Stimulated activated naive CD8-positive, alpha-beta T cell treated with anti-CD3 and anti-CD28 coated beads, Interleukin-15, Interleukin-2, amounts not matched to agents 100 U/mL and 50 U/mL, for 24 hours (primary cell): ENCODE measurements around the gene BCCIP.
A peak's percentile ranks its signal among the peaks of the same experiment; 100 is the strongest.

Experiments used
- ATAC-seq: fragments of 150-1000 bp; cut with Tn5 transposase; one replicate; pipeline ENCODE4 v1.10.0; 2021
- DNase-seq: peaks from one replicate; pipeline ENCODE4 v3.0.0; 2021

BCCIP gene

DNA sequence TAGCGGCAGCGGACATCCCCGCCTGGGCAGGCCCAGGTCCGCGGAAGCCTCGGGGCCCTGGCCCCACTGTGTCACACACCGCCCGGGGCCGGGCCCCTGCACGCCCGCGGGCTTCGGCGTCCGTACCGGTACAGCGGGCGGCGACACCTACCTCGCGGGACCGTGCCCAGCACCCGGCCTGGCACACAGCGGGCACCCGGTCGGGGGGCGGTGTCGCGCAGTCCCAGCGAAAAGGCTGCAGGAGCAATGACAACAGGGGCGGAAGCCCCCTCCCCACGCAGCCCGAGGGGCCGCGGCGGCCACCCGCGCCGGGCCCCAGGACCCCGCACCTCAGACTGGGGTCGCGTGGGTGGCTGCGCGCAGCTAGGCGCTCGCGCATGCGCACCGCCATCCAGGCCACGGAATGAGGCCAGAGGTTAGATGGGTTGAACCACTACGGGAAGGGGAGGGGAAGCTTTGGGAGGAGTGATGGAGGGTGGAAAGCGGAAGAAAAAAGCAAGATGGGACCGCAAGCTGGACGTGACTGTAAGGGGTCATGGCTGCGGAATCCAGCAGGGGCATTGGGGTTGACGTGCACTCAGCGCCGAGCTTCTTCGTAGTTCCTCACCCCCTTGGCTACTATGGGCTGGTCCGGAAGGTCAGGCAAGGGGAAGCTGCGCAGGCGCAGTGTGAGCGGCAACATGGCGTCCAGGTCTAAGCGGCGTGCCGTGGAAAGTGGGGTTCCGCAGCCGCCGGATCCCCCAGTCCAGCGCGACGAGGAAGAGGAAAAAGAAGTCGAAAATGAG is at the start of gene BCCIP, which contains the start of gene UROS:
Gene BCCIP (plus strand): TSS at position 669 of the 785 bp plus-strand sequence. CDS start 12 bp downstream, at position 681.
Gene UROS (minus strand): TSS at position 381 of the 785 bp plus-strand sequence. CDS start 6,759 bp downstream, outside the sequence.
- peak; percentile 80 for ATAC-seq
- peak; percentile 91 for DNase-seq

DNA sequence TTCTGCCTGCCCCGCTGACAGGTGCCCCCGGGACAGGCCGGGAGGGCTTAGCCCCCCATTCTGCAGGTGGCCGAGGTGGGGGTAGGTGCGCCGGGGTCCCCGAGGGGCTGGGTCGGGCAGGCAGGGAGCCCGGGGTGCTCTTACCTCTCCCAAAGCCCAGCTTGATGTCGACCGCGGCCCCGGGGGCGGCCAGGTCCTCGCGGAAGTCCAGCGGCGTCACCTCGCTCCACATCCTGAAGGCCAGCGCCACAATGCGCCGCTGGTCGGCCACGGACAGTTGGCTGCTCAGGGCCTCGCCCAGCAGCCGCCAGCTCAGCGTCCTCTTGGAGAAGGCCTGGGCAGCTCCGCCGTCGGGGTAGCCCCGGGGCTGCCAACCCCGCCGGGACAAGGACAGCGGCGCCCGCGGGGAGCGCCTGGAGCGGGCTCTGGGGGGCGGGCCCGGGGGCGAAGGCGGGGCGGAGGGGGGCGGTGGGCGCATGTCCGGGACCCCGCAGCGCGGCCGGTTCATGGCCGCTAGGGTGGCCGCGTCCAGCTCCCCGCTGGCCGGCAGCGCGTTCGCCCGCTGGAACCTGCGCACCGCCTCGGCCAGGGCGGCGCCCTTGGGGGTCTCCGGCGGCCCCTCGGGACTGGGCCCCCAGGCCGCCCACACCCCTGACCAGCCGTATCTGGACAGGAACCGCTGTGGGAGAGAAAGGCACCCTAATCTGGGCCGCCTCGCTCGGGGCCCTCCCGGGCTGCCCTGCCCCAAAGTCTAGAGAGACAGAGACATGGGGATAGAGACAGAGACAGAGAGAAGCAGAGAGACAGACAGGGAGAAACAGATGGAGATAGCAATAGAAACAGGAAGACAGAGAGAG is 49.4 kb upstream of the BCCIP start:
- no peak for ATAC-seq

DNA sequence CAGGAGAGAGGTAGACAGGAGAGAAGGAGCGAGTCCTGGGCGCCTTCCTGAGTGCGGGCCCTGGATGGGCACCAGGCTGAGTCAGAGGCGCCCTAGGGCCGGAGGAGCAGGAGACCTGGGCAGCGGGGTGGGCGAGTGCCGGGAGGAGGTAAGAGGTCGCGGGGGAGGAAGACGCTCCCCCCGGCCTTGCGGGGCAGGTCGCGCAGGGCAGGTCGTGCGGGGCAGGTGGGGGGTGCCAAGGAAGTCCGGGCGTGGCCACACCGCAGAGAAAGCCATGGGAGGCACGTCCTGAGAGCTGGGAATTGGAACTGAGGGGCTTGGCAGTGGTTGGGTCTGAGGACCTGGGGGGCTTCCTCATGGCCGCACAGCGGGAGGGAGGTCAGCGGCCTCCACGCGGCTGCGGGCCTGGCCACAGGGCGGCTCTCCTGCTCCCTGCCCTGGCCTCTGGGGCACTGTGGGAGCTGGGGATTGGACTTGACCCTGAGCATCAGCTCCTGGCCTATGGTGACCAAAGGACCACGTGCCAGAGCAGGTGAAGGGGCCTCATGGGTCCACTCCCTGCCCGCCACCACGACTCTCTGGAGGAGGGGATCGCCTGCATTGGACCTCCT is 48.7 kb upstream of the BCCIP start:
- ATAC-seq (no peak), DNase-seq (no peak)

More for the DNA sequence above, 49.4 kb upstream of the BCCIP start:
- DNase-seq, result no peak

DNA sequence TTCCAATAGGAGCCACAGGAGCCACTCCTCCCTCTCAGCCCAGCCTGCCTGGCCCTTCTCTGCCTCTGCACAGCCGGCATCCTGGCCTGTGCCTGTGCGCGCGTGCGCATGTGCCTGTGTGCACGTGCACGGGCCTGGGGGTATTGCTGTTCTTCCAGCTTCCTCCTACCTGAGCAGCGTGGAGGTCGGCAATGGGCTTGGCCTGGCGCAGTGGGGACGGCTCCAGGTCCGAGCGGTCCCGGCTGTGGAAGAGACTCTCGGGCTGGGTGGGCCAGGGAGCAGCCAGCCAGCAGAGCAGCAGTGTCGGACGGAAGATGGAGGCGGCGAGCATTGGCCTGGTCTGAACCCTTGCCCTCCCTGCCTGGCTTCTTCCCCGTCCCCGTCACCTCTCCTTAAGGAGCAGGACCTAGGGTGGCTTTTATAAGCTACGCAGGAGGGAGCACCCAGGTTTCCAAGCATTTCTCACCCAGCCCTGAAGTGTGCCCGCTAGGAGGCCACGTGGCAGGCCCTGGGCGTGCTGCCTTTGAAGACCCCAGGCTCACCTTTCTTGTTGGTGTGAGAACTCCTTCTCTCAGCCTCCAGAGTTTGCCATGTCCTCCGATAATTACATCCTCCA is 47.7 kb upstream of the BCCIP start, which contains the start of gene MMP21:
Gene MMP21 (minus strand): TSS at position 331 of the 616 bp plus-strand sequence. CDS start 0 bp downstream, at position 331.
- DNase-seq, result no peak
- ATAC-seq, result no peak

DNA sequence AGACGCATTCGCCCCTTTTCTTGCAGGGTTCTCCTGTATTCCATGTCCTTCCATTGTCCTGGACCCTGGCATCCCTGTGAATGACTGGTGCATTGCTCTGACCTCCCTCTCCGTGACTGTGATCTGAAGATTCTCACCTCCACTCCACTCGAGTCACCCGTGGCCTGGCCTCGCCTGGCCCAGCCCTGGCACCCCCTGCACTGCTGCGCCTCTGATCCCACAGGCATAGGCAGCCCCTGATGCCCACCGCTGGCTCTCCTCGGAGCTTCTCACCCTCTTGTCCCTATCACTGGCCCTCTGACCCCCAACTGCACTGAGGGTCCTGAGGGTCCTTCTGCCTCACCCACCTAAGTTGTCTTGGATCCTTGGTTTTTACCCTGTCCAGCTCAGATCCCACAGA is 45.5 kb upstream of the BCCIP start:
- no peak for ATAC-seq
- no peak for DNase-seq

DNA sequence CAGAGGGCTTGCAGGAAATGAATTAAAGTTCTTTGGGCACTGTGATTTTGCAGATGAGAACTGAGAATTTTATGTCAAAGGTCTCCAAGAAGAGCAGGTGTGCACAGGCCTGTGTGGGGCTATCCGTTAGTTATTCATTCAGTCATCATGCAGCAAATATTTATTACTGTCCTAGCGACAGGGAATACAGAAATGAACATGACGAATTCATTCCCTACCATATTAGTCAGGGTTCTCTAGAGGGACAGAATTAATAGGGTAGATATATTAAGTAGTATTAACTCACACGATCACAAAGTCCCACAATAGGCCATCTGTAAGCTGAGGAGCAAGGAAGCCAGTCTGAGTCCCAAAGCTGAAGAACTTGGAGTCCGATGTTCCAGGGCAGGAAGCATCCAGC is 44.8 kb upstream of the BCCIP start:
- no peak for ATAC-seq

DNA sequence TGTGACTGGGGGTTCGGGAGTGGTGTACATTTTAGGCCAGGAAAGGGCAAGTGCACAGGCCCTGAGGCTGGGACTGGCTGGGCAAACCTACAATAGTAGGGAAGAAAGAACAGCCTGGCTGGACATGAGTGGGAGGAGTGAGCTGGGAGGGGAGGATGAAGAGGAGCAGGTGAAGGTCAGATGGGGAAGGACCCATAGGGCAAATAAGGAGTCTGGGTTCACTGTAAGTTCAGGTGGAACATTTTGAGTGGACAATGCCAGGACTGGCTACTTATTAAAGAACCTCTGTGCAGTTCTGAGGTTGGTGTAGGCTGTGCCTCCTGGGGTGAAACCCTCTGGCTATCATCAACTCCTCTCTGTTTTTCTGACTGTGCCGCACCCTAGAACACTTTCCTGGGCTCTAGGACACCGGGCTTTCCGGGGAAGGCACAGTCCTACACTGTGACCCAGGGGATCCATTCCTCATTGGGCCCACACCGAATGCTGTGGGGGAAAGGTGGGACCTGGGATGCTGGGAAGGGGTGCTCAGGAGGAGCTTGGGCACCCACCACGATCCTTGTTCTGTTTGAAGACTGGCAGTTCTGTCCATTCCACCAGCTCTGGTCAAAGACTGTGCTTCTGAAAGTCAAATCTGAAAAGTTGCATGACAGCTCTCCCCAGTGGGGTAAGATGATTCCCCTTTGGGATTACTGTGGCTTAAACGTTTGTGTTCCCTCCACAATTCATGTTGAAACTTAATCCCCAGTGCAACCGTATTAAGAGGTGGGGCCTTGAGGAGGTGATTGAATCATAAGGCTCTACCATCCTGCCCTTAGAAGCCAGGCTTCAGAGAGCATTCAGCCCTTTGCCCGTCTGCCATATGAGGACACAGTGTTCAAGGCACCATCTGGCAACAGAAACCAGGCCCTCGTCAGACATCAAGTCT is 43.7 kb upstream of the BCCIP start:
- DNase-seq (no peak), ATAC-seq (no peak)

More for the DNA sequence above, 44.8 kb upstream of the BCCIP start:
- no peak for DNase-seq

DNA sequence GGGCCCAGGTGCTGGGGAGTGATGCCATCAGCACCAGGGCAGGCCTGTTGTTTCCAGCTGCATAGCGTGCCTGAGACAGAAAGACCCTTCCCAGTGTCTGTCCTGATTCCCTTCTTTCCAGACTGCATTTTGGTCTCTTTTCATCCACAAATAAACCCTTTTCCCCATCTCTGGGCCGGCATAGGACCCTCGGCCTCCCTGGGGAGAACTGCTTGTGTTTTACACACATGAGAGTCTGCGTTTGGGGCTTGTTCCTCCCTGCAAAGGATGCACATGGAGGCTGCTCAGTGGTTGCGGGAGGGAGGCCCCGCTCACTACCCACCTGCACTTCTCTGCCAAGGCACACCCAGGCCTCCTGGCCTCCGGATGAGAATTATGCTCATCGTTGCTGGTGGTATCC is 42.0 kb upstream of the BCCIP start:
- ATAC-seq (no peak), DNase-seq (no peak)

DNA sequence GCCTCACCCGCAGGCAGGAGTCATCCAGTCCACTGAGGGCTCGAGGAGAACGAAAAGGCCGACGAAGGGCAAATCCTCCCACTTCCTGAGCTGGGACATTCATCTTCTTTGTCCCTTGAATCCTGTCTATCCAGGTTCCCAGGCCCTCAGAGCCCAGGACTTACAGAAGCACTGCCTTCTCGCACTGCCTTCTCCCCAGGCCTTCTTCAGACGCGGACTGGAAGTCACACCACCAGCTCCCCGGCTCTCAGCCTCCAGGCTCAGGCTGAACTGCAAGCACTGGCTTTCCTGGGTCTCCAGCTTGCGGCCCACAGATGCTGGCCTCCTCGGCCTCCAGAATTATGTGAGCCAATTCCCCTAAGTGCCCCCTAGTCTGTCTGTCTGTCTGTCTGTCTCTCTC is 41.3 kb upstream of the BCCIP start:
- ATAC-seq (no peak), DNase-seq (no peak)

DNA sequence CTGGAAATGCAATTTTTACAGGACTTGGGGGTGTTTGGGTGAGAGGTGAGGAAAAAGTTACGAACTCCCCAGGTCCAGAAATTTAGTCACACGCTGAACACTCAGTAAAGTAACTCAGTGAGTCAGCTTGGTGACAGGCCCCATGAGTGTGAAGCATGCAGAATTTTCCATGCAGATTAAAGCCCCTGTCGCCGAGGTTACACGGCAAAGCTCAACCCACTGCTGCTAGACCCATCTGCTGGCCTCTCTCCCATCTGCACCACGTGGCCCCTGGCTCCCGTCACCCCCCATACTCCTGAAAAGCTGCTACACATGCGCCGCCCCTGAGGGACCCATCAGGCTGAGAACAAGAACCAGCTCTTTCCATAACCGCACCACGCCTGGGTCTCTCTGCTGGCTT is 40.7 kb upstream of the BCCIP start:
- DNase-seq, result no peak
- peak; percentile 51 for ATAC-seq

DNA sequence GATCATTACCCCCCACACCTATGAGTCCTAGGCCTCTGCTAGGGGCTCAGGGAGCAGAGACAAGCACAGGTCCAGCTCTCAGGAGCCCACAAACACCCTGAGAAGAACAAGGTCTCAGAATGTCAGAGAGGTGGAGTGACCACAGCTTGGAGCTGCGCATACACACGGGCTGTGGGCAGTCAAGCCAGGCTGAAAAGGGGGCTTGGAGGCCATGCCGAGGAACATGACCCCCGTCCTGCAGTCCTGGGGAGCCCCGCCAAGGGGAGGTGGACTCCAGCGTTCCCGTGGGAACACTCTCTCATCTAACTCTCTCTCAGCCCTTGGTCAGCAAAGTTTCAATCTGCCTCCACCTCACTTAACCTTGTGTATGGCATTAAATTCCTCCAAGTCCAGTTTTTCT is 39.9 kb upstream of the BCCIP start:
- no peak for DNase-seq
- ATAC-seq, result no peak

DNA sequence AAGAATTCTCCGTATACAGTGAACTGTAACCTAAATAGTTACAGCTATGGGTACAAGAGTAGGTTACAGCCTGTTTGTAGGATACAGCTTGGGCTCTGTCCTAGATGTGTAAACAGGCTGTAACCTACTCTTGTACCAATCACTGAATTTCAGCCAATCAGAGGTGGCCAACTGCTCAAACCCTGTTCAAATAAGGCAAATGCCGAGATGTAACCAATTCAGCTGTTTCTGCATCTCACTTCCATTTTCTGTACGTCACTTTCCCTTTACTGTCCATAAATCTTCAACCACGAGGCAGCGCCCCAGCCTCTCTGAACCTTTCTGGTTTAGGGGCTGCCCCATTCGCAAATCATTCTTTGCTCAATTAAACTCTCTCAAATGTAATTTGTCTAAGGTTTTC is 39.4 kb upstream of the BCCIP start:
- DNase-seq (no peak), ATAC-seq (no peak)

DNA sequence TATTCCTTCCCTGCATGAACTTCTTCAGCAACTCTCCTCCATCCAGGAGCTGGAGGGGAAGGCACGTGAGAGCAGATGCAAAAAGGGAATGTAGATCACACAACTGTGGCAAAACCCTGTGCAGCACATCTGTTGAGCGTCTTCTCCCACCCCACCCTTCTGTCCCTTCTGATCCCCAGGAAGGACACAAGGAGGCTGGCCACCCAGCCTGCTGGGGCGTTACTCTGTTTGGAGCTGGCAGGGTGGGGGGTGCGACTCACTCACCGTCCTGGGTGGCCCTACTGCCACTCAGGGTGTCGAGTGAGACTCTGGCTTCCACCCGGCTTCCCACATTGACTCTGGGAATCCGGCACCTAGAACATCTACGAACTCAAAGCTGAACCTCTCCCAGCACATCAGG is 37.6 kb upstream of the BCCIP start:
- ATAC-seq (no peak), DNase-seq (no peak)

DNA sequence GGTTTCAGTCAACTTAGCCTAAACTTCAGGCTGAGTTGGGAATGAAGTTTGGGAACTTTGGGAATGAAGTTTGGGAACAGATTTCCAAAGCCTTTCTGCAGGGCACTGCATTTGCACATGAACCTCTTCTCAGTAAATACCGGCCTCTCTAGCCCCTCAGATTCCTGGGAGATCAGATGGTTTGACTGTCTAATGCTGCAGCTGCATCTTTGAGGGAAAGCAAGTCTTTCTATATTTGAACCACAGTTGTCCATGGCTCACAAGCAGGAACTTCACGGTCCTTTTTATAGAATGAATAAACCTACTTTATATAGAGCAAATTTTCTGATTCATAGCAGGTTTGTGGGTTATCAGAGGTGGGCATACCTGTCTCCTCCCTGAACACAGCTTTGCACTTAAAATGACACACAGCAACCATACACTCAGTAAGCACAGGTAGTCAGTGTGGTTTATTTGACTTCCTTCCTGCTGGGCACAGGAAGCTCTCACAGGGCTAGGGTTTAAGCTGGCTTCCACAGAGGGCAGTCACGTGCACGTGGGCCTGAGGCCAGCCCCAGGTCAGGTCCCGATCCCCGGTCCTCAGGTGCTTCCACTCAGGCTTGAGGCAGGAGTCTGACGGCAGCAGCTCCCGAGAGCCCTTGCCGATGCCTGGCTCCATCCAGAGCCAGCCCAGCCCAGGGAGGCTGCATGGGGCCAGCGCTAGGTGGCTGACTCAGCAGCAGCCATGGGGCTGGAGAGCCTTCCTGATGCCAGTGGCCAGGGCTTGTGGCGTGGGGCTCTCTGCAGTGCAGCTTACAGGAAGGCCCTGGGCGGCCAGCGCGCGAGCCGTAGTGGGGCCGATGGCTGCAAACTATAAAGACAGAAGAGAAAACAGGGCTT is 35.0 kb upstream of the BCCIP start:
- peak; percentile 45 for ATAC-seq
- DNase-seq, result no peak

DNA sequence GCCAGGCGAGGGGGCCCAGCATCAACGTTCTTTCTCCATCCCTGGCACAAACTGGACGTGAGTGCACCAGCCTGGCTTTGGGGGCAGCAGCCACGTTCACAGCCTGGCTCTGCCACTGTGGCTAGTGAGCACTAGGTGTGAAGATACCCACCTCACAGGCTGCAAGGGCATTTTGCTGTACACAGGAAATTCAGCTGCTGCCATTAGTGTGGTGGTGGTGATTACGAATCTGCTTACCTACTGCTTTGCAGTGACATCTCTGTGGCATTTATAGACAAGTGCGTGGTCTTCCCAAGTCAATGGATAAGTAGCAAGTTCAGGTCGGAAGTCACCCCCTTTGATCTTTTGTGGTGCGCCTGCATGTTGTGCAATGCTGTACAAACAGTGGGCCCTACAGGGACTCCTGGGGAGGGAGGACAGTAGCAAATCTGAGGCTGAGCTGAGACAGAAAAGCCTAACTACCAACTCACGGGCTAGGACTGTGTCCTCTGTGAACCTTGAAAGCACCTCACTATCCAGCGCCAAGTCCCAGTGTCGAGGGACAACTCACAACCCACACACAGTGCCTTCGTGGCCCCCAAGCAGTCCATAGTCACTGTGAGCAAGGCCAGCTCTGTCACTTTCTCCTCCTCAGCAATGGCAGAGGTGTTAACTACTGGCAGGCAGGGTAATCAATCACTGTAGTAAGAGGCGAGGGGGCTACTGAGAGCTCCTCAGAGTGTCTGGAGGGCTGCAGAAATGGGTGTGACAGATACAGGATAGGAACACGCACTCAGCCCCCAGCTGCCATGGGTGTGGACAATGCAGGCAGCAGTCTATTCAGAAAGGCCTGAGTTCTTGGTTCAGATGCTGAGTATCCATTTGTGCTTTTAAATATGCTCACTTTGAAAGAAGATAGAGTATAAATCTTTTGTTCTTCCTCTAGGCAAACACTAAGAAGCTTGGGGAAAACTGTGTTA is 30.7 kb upstream of the BCCIP start:
- ATAC-seq (no peak), DNase-seq (no peak)

DNA sequence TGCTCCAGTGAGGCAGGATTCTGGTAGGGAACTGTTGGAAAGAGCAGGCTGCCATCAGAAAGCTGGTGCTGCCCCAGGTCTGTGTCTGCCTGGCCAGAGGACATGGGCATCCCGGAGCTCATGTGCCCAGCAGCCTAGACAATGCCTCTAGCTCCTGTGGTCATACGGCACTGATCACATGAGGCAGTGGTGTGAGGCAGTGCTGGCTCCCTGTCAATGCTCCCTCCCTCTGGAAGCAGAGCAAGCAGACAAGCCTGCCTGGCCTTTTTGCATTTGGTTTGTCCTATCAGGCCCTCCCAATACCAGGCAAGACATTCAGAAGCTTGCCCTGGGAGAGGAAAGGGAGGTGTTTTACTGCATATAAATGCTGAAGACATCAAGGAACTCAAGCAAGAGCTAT is 28.2 kb upstream of the BCCIP start:
- DNase-seq (no peak), ATAC-seq (no peak)

DNA sequence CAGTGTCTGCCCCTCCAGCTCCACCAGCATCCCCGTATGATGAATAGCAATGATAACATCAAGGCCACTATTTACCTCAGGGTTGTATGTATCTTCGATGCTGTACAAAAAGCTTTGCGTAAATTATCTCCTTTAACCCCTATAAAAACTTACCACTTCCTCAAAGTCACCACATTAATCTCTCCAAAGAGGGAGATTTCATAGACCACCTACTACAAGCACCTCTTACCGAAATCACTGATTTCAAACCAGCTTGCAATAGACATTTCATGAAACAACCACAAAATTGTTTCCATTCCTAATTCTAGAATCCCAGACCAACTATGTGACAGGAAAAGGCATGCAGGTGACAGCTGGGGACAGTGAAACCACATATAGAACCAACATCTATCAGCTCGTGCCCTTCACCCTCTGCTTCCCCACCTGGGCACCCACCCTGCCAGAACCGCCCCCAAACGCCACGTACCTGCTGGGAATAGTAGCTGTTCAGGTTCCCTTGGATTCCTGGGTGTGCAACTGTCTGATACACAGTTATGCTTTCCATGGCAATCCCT is 27.6 kb upstream of the BCCIP start:
- ATAC-seq (no peak), DNase-seq (no peak)

DNA sequence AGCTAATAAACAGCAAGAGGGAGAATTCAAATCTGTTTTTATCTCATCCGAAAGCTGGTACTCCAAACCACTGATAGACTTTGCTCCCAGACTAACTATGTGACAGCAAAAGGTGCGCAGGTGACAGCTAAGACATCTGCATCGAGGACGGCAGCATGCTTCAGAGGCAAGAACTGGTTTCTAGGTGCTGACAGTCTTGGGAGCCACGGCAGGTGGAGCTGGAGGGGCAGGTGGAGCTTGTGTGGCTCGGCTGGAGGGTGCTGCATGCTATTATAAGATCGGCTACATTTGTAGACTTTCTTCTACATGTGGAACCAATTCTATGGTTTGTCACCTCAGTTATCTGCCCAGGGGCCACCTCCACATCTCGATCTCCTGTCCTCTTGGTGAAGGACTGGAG is 25.9 kb upstream of the BCCIP start:
- ATAC-seq (no peak), DNase-seq (no peak)
